ENCODE data around the gene VPS52.
"Not testable (repeated sequence)": the region's sequence is repeated elsewhere in the genome, so short reads cannot be mapped to it uniquely, and the experiment has no call there.

Gene VPS52

GRCh38 chr6:33236852-33237251 lies 34.8 kb downstream of the VPS52 start:
- in situ Hi-C loops (cut with HindIII; ENCODE audit: low sequenced_read_pairs): no loop called here
- TF ChIP-seq CTCF (IDR thresholded peaks at IDR 0.05; ENCODE audit: low read depth, low read length): no peak
- no peak overlapping the region for H3K4me3 ChIP-seq (ENCODE audit: low read depth, low read length)
- DNase-seq (ENCODE audit: low read depth, low spot score): no peak

GRCh38 chr6:33236328-33236727 lies 35.3 kb downstream of the VPS52 start:
- DNase-seq (ENCODE audit: low read depth, low spot score): no peak
- no peak for TF ChIP-seq CTCF (IDR thresholded peaks at IDR 0.05; ENCODE audit: low read depth, low read length)
- no peak overlapping the region for H3K4me3 ChIP-seq (ENCODE audit: low read depth, low read length)
- in situ Hi-C loops (cut with HindIII; ENCODE audit: low sequenced_read_pairs): no loop called here

- no peak overlapping the region for H3K4me3 ChIP-seq (ENCODE audit: low read depth, low read length)
- no peak for DNase-seq (ENCODE audit: low read depth, low spot score)
- in situ Hi-C loops (cut with HindIII; ENCODE audit: low sequenced_read_pairs): no loop called here
- TF ChIP-seq CTCF (IDR thresholded peaks at IDR 0.05; ENCODE audit: low read depth, low read length): no peak
Observed at GRCh38 chr6:33235221-33235634, 36.4 kb downstream of the VPS52 start.

- DNase-seq (ENCODE audit: low read depth, low spot score); in situ Hi-C loops (cut with HindIII; ENCODE audit: low sequenced_read_pairs); H3K4me3 ChIP-seq (ENCODE audit: low read depth, low read length): not testable (repeated sequence)
Observed at GRCh38 chr6:33226503-33227120, 45.1 kb downstream of the VPS52 start.

- TF ChIP-seq CTCF (IDR thresholded peaks at IDR 0.05; ENCODE audit: low read depth, low read length): no peak
- no peak for DNase-seq (ENCODE audit: low read depth, low spot score)
- in situ Hi-C loops (cut with HindIII; ENCODE audit: low sequenced_read_pairs): no loop called here
- H3K4me3 ChIP-seq (ENCODE audit: low read depth, low read length): no peak overlapping the region
Observed at GRCh38 chr6:33217681-33218080, 54.0 kb downstream of the VPS52 start.

GRCh38 chr6:33217246-33217645 lies 54.4 kb downstream of the VPS52 start:
- in situ Hi-C loops (cut with HindIII; ENCODE audit: low sequenced_read_pairs): no loop called here
- H3K4me3 ChIP-seq (ENCODE audit: low read depth, low read length): no peak overlapping the region
- no peak for TF ChIP-seq CTCF (IDR thresholded peaks at IDR 0.05; ENCODE audit: low read depth, low read length)
- no peak for DNase-seq (ENCODE audit: low read depth, low spot score)

GRCh38 chr6:33216117-33216649 lies 55.5 kb downstream of the VPS52 start:
- in situ Hi-C loops (cut with HindIII; ENCODE audit: low sequenced_read_pairs): no loop called here
- no peak for DNase-seq (ENCODE audit: low read depth, low spot score)
- H3K4me3 ChIP-seq (ENCODE audit: low read depth, low read length): no peak overlapping the region
- no peak for TF ChIP-seq CTCF (IDR thresholded peaks at IDR 0.05; ENCODE audit: low read depth, low read length)

Measured in astrocyte of the spinal cord (primary cell).